NCI-H82 treated with DMSO at 0.1 percent for 48 hours (cell line): Measurements from ENCODE around the gene NOTO.
"Not testable (repeated sequence)": the region's sequence is repeated elsewhere in the genome, so short reads cannot be mapped to it uniquely, and the experiment has no call there.

ENCODE experiments used
- DNase-seq: peaks from one replicate; lab custom pipeline; 2025; ENCODE audit not compliant: unreplicated experiment; lab: John Stamatoyannopoulos, UW

NOTO gene

DNA sequence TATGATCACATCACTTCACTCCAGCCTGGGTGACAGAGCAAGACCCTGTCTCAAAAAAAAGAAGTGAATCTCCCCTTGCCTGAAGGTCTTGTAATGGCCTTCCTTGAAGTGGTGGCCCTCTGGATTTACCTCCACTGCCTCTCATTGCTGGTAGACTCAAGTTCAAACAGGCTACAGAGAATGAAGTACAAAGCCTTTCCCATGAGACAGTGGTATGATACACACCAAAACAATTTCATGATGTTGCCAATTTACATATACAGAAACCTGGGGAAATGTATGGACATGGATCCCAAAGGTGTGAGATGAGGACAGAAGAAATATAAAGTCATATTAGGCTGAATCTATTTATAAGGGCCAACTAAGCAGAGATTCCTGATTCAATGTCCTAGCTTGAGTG lies 4.8 kb upstream of the NOTO start:
- no peak for DNase-seq

DNA sequence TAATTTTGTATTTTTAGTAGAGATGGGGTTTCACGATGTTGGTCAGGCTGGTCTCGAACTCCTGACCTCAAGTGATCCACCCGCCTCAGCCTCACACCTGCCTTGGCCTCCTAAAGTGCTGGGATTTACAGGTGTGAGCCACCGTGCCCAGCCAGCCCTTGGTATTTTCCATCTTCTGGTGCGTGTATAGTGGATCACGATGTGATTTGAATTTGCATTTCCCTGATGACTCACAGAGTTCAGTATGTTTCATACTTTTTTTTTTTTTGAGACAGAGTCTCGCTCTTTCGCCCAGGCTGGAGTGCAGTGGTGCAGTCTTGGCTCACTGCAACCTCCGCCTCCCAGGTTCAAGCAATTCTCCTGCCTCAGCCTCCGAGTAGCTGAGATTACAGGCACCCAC lies 2.1 kb upstream of the NOTO start:
- not testable (repeated sequence) for DNase-seq

DNA sequence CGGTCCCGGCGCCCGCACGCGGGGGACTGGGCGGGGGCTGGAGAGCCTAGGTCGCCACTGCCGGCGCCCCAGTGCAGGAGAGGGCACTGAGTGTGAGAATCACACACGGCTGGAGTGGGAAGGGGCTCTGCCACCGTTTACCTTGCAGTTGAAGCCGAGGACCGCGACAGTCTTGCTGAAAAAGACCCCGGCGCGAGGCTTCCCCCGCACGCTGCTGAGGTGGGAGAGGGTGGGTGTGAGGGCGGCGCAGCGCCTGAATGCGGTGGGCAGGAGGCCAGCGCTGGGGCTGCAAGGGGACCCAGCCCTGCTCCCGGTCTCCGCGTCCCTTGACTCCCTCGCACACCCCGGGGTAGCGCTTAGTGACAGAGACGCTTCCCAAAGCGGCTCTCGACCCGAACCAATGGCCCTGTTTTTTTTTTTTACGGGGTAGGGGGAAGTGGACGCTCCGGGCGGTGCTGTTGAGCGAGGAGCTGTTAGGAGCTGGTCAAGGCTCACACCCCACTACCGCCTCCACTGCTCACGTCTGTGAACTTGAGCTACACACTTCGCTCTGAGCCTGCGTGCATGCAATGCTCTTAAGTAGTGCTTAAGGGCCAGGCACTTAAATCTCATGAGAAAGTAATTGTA lies 794 bp downstream of the NOTO start:
- DNase-seq = peak; percentile 10

DNA sequence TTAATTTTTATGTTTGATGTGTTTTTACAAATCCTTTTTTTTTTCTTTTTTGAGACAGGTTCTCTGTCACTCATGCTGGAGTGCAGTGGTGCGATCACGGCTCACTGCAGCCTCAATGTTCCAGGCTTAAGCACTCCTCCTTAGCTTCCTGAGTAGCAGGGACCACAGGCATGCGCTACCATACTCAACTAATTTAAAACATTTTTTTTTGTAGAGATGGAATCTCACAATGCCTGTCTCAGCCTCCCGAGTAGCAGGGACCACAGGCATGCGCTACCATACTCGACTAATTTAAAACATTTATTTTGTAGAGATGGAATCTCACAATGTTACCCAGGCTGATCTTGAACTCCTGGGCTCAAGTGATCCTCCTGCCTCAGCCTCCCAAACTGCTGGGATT lies 3.2 kb downstream of the NOTO start:
- DNase-seq = no peak

DNA sequence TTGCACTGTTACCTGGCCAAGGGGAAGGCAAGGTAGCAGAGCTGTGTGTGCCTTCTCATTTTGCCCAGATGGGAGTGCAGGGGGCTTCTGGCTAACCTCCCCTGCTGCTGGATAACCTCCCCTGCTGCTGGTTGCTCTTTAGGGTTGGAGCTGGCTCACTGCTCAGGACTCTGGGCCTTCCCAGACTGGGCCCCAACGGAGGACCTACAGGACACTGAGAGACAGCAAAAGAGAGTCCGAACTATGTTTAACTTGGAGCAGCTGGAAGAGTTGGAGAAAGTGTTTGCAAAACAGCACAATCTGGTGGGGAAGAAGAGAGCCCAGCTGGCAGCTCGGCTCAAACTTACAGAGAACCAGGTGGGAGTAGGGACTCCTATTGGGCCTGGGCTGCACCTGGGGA lies 5.9 kb downstream of the NOTO start:
- no peak for DNase-seq

DNA sequence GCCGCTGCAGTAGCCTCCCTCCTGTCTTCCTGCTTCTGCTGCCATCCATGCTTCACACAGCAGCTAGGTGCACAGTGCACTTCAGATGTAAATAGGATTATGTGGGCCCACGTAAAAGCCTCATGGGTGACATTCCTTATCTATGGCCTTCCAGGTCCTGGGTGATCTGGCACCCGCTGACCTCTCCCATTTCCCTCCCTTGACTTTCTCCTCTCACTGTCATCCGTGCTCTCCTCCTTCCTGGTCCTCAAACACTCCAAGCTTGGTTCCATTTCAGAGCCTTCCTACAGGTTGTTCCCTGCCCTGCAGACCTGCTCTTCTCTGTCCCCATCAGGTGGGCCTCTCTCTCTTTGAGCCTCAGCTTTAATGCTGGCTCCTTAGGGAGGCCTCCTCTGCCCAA lies 7.6 kb downstream of the NOTO start:
- DNase-seq = no peak

DNA sequence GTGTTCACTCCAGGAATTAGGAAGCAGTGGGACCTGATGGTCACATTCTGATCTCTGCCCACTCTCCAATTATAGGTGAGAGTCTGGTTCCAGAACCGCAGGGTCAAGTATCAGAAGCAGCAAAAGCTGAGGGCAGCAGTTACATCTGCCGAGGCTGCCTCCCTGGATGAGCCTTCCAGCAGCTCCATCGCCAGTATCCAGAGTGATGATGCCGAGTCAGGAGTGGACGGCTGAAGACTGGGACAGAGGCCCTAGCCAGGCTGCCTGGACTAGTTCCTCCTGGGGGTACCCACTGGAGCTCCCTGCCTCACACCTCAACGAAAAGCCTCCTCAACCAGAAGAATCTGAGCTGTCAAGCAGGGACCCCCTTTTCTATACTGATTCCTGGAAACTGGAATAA lies 8.3 kb downstream of the NOTO start:
- DNase-seq = no peak

DNA sequence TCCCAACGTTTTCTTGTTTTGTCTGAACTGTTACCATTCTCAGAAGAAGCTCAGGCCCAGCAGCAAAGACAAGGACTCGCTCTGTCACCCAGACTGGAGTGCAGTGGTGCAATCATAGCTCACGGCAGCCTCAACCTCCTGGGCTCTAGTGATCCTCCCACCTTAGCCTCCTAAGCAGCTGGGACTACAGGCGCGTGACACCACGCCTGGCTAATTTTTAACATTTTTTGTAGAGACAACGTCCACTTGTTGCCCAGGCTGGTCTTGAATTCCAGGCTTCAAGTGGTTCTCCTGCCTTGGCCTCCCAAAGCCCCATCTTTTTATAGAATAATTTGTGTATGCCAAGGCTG lies 9.7 kb downstream of the NOTO start:
- DNase-seq = no peak

DNA sequence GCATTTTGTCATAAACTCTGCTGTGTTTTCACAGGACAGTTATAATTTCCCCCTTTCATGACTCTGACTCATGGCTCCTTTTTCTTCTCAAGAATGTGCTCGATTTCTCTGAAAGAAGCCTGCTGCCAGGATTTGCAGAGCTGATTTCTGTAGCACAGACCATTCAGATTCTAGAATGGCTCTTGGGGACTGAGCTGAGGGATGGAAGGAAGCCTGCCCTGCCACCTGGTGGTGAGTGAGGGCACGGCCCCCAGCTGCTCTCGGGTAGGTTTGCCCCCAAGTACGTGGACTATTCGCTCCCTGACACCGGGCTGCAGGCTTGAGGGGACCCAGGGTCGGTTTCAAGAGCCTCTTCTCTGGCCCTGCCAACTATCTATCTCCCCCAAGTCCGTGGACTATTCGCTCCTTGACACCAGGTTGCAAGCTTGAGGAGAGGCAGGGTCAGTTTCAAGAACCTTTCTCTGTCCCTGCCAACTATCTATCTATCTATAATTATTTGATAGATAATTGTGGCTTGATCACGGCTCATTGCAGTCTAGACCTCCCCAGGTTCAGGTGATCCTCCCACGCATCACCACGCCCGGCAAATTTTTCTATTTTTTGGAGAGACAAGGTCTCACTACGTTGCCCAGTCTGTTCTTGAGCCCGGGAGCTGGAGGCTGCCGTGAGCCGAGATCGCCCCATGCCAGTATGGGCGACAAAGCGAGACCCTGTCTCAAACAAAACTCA lies 10.2 kb downstream of the NOTO start:
- DNase-seq = peak; percentile 51

DNA sequence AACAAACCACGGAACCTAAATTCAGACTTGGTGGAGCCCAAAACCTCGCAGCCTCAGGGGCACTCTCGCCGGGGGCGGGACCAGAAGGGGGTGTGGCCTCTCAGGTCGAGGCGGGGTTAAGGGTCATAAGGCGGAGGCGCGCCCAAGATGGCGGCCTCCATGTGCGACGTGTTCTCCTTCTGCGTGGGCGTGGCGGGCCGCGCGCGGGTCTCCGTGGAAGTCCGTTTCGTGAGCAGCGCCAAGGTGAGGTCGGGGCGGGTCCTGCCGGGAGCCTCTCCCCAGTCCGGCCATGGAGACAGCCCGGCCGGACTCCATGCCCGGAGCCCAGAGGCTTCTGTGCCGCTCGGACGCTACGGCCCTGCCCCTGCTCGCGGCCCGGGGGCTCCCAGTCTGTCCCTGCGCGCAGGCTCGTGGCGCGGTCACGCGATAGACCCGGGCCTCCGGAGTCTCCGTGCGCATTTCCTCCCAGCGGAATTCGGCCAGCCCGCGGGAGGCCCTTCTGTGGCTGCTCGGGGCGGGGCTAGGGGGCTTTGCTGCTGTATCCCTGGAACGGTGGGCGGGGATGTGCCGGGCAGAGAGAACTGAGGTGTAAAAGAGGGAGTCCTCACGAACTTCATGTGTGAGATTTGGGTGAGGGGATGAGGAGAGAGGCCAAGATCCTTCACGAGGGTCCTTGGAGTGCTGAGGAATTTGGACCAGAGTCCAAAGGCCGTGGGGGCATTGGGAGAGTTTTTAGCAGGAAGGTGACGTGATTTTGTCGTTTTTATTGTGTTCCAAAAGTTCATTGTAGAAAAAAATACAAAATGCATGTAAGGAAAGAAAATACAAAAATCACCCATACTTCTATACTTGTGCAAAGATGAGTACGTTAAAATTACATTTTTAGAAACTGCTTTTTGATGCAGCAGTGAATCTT lies 12.0 kb downstream of the NOTO start, which contains the start of gene SMYD5:
TSS of gene SMYD5 (plus strand) at position 126 of the 916 bp plus-strand sequence. CDS start at position 148, 22 bp downstream.
- peak; percentile 66 for DNase-seq

DNA sequence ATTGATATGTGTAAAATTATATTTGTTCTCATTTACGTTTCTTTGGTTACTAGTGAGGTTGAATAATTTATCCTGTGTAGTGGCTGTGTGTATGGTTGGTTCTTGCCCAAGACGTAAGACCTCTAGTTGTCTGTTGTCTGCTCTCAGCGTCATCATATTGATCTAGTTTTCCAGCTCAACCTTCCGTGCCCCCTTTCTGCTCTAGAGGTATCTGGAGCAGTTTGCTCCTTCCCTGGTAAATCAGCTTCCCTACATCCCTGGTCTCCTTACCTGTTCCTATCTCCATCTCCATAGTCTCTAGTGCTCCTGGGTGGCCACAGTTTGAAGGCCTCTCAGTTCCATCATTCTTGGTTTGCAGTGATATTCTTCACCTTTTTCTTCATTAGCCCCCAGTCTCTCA lies 12.9 kb downstream of the NOTO start:
- no peak for DNase-seq

DNA sequence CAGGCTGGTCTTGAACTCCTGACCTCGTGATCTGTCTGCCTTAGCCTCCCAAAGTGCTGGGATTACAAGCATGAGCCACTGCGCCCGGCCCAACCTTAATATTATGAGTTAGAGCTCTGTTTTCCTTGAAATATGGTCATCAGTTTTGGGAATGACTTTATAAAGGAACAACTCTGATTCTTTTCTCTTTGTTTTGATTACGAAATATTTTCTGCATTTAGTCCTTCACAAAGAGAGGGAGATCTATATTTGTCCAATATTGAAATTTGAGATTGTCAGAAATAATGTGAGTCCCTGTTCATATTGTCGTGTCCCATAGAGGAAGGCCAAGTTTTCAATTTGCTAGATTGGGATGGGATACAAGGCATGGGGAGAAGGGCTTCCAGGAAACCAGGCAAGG lies 14.8 kb downstream of the NOTO start:
- DNase-seq = no peak

DNA sequence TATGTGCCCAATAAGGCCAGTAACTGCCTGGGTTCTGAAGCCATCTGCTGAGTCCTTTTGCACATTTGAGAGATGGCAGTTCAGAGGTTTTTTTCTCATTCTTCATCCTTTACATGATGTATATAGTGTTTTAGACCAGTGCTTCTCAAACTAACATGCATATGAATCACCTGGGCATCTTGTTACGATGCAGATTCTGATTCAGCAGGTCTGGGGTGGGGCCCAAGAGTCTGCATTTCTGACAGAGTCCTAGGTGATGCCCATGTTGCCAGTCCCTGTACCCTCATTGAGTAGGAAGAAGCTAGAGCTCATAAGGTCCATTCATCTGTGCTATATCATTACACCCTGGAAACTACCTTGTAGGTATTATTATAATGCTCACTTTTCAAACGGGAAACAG lies 15.5 kb downstream of the NOTO start:
- DNase-seq = no peak

DNA sequence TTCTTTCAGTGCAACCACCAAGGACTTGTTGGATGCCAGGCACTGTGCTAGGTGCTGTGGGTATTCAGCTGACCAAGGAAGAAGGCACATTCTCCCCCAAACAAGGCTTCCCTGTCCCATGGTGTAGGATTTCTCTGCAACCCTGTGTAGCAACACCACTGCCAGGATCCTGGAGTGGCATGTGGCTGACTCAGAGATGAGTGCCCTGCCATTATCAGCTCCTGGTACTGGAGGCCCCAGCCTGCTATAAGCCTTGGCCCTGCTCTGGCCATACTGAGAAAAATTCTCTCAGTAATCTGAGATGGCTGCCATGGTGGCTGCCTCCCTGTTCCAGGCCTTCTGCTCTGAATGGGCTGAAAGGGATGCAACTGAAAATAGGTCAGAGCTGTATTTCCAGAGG lies 15.9 kb downstream of the NOTO start:
- no peak for DNase-seq

DNA sequence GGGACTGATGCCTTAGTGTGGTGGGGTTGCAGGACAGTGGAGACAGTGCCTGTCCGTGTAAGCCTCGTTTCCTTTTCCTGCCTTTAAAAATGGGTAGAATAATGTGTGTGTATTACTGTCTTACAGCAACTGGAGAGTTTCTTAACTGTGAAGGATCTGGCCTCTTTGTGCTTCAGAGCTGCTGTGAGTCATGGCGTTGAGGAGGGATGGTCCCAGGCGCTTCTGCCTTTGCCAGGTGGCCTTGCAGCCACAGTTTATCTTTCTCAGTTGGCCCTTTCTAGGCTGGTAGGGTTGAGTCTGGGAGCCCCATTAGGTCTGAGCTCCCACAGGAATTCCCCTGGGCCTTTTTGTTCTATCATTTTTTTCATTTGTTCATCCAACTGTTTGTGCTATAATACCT lies 21.4 kb downstream of the NOTO start:
- no peak for DNase-seq

DNA sequence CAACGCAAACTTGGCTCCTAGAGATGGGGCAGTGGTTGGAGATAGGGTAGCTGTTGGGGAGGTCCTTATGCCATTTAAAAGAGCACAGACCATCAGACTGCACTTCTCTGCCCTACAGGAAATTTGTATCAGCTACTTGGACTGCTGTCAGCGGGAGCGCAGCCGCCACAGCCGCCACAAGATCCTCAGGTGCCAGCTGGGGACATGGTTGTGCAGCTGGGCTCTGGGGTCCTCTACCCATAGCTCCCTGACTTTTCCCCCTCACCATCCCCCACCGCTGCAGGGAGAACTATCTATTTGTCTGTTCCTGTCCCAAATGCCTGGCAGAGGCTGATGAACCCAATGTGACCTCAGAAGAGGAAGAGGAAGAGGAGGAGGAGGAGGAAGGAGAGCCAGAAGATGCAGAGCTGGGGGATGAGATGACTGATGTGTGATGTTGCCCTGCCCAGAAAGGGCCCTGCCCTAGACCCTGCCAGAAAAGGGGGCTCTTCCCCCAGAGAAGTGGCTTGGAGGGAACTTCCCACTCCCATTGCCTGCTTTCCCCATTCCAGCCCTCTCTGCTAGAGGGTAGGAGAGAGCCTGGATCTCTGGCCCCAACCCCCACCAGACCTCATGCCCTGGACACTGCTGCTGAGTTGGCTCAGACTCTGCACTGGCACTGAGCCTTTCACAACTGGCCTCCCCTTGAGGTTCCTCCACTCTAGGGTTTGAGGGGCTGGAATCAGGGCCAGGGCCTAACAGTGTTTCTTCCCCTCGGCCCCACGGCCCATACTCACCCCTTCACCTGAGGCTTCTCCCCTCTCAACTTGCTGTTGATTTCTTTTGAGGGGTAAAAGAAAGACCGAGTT lies 23.4 kb downstream of the NOTO start:
- DNase-seq = no peak

DNA sequence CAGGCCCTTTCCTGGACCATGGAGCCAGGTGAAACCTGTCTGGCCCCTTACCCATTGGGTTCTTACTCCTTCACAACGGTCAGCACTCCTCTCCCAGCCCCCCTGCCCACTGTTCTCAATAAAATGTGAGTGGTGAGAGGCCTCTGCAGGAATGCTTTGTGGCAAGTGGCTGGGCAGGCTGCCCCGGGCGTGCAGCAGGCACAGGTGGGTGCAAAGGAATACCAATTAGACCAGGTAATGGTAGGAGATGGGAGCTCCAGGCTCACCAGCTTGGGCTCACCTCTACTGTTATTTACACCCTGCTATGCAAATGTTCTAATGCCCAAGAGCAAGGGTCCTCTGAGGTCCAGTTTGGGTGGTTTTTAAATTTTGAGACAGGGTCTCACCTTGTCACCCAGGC lies 24.7 kb downstream of the NOTO start:
- no peak for DNase-seq

DNA sequence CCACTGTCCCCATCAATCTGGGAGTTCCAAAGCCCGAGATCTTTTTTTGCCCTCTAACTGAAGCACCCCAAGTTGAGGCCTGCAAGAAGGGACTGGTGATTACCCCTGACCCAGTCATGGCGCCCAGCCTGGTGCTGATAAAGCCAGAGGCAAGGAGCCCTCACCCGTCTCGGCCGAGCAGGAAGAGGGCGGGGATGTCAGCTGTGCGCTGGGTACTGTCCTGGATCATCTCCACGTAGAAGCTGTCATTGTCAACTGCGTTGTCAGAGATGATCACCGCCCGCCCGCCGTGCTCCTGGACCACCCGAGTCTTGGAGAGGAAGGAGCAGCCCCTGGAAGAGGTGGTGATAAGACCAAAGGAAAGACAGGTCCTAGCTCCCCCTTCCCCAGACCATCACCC lies 26.3 kb downstream of the NOTO start:
- DNase-seq = no peak

DNA sequence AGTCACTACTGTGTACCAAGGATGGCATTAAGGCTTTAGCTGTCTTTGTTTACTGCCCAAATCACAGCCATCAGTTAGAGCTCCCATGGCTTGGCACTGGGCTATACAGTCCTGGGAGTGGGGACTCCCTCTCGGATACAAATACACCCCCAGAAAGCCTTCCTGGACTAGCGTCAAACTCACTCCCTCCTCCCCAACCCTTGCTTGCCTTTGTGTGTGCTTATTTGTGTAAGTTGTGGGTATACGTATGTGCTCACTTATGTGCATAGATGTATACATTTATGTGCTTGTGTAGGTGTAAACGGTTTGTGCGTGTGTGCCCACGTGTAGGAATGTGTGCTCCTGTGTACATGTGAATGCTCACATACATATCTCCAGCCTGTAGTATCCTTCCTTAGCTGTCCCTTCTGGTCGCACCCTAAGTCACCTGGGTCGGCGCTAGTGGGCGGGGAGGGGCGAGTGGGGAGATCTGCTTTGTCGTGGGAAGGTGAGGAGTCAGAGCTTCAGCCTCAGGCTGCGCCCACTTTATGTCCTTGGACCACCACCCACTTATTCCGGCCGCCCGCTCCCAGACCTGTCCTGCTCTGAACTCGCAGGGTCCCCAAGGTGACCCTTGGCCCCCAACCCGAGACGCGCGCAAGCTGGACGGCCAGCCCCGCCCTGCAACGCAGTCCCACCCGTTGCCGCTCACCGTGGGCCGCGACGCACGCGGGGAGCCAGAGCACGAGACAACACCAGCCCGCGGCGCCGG lies 30.2 kb downstream of the NOTO start:
- DNase-seq = no peak

DNA sequence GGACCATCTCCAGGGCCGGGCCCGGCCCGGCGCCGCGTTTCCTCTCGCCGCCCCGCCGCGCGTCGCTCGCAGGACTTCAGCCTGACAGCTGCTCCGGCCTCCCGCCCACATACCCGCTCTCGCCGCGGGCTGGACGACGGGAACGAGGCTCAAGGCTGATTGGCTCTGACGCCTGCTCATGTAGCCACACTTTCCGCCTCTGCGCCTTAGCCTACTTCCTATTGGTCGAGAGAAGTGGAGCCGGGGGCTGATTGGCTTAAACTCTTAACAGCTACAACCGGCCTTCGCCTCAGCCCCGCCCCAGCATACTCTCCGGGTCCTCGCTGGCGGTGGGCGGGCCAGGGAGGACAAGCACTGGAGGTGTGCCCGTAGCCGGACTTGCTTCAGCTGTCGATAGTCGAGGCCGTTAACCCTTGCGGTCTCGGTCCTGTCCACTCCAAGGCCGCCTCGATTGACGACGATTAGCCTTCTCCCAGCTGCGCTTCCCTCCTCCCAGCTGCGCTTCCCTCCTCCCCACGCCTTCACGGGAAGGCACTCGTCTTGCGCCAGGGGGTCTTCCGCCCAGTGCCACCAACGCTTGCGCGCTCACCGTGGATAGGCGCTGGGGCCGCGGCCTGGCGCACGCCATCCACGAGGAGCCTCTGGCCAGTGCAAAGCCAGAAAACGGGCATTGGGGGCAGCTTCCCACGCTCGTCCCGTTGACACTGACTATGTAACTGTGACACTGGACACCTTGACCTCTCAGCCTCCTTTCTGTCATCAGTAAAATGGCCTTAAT lies 31.0 kb downstream of the NOTO start, which contains the start of gene PRADC1:
TSS of gene PRADC1 (minus strand) at position 86 of the 778 bp plus-strand sequence. CDS start at position 7, 79 bp downstream.
- DNase-seq = peak; percentile 97
